Progenitor cell of endocrine pancreas (in vitro differentiated cells): ENCODE measurements around the gene SHQ1. TPM values are rescaled to one million over a fixed set of nuclear protein-coding genes. Genes with fewer than 3 reads are reported as not detected.

Experiments used
- DNase-seq: peaks from one replicate; pipeline ENCODE4 v3.0.0; 2021; ENCODE audit warnings: low spot score; ENCODE audit not compliant: unreplicated experiment
- H3K27ac Mint-ChIP-seq: 2 replicates; pipeline ENCODE4 v1.8.0; 2021; ENCODE audit warnings: mild to moderate bottlenecking, moderate library complexity, mixed read lengths
- H3K27me3 Mint-ChIP-seq: 2 replicates; pipeline ENCODE4 v1.8.0; 2021; ENCODE audit warnings: mixed read lengths
- H3K36me3 Mint-ChIP-seq: 2 replicates; pipeline ENCODE4 v1.8.0; 2022; ENCODE audit warnings: mixed read lengths; ENCODE audit not compliant: insufficient read depth
- H3K4me1 Mint-ChIP-seq: 2 replicates; pipeline ENCODE4 v1.8.0; 2021; ENCODE audit warnings: low read depth, mixed read lengths
- H3K4me3 Mint-ChIP-seq: 2 replicates; pipeline ENCODE4 v1.8.0; 2021; ENCODE audit warnings: low read depth, mild to moderate bottlenecking, moderate library complexity, mixed read lengths
- H3K9me3 Mint-ChIP-seq: 2 replicates; pipeline ENCODE4 v1.8.0; 2021; ENCODE audit warnings: low read depth, mixed read lengths
- total RNA-seq: library from RNA; stranded (reverse); gene quantifications from 2 replicates; pipeline ENCODE4 v1.2.1, GENCODE V29; 2021
- TF ChIP-seq, protein P1 (sequence below): fragments of 200-600 bp; sonication (generic); IDR thresholded peaks from one replicate; pipeline ENCODE4 v1.5.0; 2021; ENCODE audit warnings: antibody characterized with exemption, mild to moderate bottlenecking; ENCODE audit not compliant: unreplicated experiment

Gene SHQ1
- total RNA-seq, 1 donor from 2014 or later: 19.4 TPM

DNA sequence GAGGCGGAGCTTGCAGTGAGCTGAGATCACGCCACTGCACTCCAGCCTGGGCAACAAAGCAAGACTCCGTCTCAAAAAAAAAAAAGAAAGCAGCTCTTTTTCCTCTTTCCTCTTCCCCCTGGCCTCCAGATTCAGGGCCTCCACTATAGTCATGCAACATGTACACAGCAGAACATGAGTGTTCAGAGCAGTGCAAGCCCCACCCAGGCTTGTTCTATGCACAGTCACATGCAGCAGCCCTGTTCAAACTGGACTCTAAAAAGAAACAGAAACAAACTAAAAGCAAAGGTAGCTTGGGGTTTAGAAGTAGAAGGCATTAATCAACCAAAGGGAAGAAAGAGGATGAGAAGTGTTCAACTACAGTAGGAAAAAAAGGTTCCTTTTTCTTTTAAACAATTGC lies 11.8 kb downstream of the SHQ1 start:
- no peak overlapping the region for H3K27ac Mint-ChIP-seq
- H3K4me1 Mint-ChIP-seq: no peaks in the 10 kb centered on the region
- peaks cover 12% of the 10 kb centered on the region for H3K36me3 Mint-ChIP-seq
- TF ChIP-seq, protein P1, sequence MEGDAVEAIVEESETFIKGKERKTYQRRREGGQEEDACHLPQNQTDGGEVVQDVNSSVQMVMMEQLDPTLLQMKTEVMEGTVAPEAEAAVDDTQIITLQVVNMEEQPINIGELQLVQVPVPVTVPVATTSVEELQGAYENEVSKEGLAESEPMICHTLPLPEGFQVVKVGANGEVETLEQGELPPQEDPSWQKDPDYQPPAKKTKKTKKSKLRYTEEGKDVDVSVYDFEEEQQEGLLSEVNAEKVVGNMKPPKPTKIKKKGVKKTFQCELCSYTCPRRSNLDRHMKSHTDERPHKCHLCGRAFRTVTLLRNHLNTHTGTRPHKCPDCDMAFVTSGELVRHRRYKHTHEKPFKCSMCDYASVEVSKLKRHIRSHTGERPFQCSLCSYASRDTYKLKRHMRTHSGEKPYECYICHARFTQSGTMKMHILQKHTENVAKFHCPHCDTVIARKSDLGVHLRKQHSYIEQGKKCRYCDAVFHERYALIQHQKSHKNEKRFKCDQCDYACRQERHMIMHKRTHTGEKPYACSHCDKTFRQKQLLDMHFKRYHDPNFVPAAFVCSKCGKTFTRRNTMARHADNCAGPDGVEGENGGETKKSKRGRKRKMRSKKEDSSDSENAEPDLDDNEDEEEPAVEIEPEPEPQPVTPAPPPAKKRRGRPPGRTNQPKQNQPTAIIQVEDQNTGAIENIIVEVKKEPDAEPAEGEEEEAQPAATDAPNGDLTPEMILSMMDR: no peak
- no peak for DNase-seq
- no peaks in the 10 kb centered on the region for H3K9me3 Mint-ChIP-seq
- H3K4me3 Mint-ChIP-seq: no peak overlapping the region
- H3K27me3 Mint-ChIP-seq: no peaks in the 10 kb centered on the region

DNA sequence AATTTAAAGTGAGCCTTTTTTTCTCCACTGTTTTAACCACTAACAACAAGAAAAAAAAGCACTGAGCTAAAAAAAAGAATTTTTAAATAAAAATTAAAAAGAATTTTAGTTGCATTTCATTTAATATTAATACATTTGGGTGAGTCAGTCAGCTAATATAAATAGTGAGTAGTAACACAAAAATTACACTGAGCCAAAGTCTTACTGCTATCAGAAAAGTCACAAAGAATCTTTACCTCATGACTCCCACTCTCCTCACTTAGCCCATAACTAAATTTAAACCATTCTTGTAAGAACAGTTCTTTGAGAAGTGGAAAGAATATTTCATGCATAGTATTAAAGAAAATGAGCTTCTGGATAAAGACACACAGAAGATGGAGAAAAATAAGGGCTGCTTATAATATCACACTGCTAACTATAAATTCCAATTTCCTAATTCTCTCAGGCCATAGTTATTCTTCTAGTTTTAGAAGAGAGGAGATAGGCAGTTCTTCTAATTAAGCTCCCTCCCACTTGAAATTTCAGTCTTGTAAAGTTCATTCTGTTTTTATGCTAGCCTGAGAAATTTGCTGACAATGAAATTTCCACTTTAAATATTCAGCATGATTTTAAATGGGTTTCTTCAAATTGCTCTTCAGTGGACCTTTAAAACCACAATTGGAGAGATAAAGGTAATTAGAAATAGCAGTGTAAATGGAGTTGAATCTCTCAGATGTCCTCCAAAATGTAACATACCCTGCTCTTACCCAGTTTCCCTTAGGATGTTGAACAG lies 17.6 kb downstream of the SHQ1 start:
- no peak overlapping the region for H3K4me3 Mint-ChIP-seq
- no peaks in the 10 kb centered on the region for H3K4me1 Mint-ChIP-seq
- H3K36me3 Mint-ChIP-seq: peaks cover 6% of the 10 kb centered on the region
- TF ChIP-seq, protein P1: no peak
- DNase-seq: no peak
- H3K27ac Mint-ChIP-seq: no peak overlapping the region
- H3K9me3 Mint-ChIP-seq: no peaks in the 10 kb centered on the region
- no peaks in the 10 kb centered on the region for H3K27me3 Mint-ChIP-seq

GRCh38 chr3:72829701-72830100 lies 18.5 kb downstream of the SHQ1 start:
- Mint-ChIP-seq H3K9me3 (no peaks in the 10 kb centered on the region), H3K4me1 (no peaks in the 10 kb centered on the region), H3K4me3 (no peak overlapping the region), H3K27me3 (no peaks in the 10 kb centered on the region), H3K27ac (no peak overlapping the region), H3K36me3 (peaks cover 6% of the 10 kb centered on the region)
- DNase-seq: no peak
- TF ChIP-seq, protein P1: no peak

DNA sequence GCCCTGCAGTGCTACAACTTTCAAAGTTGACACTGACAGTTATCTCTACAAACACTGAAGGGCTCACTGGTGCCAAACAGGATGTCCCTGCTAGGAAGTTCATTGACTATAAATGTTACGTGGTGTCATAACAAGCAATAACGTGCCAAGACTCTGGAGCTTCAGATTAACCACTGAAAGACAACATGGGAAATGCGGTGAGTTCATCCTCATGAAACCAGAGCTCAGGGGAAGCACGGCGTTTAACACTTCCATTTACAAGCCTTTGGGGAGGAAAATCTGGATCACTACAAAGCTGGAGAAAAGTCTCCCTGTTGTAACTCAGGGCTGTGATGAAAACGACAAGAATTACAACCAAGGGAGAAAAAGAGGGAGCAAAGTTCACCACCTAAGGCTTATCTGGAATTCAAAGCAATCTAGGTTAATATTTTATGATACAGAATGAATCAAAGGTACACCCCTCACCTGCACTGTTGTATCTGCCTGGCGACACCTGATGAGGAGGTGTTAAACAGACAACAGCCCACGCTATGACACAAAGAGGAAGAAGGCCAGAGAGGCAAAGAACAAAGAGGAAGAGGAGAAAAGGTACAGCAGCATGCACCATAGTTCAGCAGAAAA lies 27.0 kb downstream of the SHQ1 start:
- TF ChIP-seq, protein P1: no peak
- Mint-ChIP-seq H3K4me3 (no peak overlapping the region), H3K27ac (no peak overlapping the region), H3K9me3 (no peaks in the 10 kb centered on the region), H3K27me3 (no peaks in the 10 kb centered on the region), H3K4me1 (peaks cover 11% of the 10 kb centered on the region), H3K36me3 (no peaks in the 10 kb centered on the region)
- DNase-seq: no peak

- TF ChIP-seq, protein P1: no peak
- no peaks in the 10 kb centered on the region for H3K36me3 Mint-ChIP-seq
- no peak overlapping the region for H3K4me3 Mint-ChIP-seq
- peaks cover 14% of the 10 kb centered on the region for H3K4me1 Mint-ChIP-seq
- no peaks in the 10 kb centered on the region for H3K9me3 Mint-ChIP-seq
- no peaks in the 10 kb centered on the region for H3K27me3 Mint-ChIP-seq
- no peak overlapping the region for H3K27ac Mint-ChIP-seq
- no peak for DNase-seq
Observed at GRCh38 chr3:72820415-72820814, 27.8 kb downstream of the SHQ1 start.
